Femur (tissue), 1 donor: Measurements from ENCODE around the gene GRM7.

Experiments
- DNase-seq: peaks from one replicate; pipeline ENCODE4 v3.0.0-alpha.2; 2017

The GRM7 gene

DNA sequence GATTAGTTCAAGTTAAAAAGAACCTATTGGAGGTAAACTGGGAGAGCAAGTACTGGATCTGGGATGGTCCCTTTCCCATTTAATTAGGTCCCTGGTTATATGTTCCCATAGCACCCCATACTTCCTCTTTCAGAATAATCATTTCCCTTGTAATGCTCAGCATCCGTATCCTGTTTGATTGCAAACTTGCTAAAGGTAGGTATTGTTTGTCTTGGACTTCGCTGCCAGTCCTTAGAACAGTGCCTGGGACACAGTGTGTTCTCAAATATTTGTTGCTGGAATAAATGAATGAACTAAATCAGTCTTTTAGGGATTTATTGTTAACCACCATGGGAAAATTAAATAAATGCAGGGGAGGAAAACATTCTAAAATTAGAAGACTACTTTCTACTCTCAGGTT is 299.8 kb downstream of the GRM7 start:
- no peak for DNase-seq

DNA sequence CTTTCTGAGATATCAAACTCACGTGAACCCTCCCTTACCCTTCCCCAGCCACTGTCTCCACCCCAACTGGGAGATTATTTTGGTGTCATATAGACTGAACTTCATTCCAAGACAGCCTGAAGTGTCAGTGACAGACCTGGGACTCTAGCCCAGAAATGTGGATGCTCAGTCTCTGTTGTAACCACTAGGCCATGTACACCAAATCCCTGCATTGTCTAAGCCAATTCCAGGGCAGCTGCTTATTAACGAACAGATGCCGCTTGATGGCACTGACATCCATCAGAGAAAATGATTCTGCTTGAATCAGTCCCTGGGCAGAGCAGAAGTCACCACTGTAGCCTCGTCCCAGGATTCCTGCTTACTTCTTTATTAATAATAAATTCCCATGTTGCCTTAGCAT is 305.5 kb downstream of the GRM7 start:
- peak; percentile 37 for DNase-seq

- DNase-seq: no peak
These were observed 310.6 kb downstream of the GRM7 start for GRCh38 chr3:7171493-7171892.

DNA sequence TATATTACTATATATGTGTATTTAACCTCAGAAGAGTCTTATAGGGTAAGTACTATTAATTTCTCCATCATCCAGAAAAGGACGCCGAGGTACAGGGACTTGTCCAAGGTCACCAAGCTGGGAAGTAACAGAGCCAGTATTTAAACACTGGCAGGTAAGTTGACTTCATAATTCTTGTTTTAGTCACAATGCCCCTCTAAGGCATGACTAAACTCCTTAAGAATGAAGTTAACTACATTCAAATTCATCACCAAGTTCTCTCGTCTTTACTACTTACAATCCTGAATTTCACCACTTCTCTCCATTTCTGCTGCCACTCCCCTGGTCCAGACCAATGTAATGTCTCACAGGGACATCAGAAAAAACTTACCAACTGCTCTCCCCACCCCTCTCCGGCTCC is 312.1 kb downstream of the GRM7 start:
- no peak for DNase-seq

DNA sequence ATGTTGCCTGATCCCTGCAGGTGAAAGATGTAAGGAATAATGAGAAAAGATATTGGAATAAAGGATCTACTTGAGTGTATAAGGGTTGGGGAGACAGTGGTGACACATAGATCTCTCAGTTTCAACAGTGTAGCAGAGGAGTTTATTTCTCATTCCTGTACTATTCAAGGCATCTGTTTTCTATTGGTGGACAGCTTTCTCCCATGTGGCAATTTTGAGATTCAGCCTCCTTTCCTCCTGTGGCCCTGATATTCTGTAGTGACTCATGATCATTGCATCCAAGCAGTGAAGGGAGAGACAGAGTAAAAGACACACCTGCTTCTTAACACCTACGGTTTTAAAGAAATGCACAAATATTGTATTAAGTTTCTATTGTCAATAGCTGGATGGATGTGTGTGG is 327.6 kb downstream of the GRM7 start:
- DNase-seq: no peak

DNA sequence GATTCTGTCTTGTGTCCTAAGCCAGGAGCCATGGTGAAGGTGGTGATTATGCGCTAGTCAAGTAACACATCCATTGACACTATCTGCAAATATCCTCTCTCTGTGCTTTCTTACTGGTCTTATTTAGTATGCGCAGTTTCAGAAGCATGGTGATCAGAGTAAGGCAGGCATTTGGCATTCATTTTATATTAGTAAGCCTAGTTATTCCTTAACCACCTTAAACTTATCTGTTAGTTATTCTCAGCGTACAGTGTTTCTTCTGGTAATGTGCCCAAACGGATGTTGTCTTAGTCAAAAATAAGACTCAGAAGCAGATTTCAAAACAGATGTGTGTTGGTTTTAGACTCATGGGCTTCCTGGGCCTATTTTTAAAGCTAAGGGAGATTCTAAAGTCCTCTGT is 329.2 kb downstream of the GRM7 start:
- no peak for DNase-seq

DNA sequence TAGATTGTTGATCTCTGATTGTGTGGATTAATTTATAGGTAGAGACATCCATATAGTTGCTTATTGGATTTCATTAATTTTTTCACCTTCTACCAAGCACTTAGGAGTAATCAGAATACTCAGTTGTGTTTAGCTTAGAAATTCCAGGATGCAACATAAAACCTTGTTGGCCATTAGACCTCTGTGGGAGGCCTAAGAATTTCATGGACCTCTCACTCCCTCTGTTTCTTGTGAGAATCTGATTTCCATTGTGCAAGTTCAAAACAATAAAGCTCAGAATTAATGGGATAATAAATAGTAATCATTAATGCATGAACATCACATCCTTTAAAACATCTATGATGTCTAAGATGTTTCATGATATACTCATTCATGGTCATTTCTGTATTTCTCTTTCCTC is 332.4 kb downstream of the GRM7 start:
- DNase-seq: no peak

DNA sequence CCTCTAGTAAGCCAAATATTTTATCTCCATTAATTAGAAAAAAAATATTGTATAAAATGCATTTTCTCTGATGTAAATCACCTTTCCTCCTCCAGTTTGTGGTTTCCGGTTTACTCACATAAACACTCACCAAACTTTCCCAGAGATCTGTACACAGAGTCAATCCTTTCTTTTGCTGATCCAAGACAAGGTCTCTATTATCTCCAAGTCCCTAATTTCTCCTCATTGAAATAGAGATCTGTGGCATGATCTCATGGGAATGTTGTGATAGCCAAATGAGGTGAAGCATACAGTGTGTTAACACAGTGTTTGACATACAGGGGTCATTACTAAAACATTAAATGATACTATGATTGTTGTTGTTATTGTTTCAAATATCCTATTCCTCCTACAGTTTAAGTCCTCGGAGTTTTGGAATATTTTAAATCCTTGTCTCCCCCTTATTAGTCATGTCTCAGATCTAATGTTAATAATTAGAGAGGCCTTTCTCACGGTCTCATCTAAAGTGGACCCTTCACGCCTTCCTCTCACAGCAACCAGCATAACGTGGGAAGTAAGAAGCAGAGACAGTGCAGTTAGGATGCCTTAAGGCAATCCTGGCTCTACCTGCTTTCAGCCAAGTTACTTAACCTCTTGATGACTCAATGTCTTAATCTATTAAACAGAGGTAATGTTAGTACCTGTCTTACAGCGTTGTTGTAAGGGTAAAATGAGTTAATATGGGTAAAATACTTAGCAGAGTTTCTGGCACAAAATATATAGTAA is 333.3 kb downstream of the GRM7 start:
- no peak for DNase-seq

- no peak for DNase-seq
These were observed 335.0 kb downstream of the GRM7 start for GRCh38 chr3:7195934-7196333.

- no peak for DNase-seq
These were observed 340.9 kb downstream of the GRM7 start for GRCh38 chr3:7201784-7202183.

- DNase-seq: no peak
These were observed 343.3 kb downstream of the GRM7 start for GRCh38 chr3:7203969-7204847.

GRCh38 chr3:7204848-7205156 is 343.9 kb downstream of the GRM7 start:
- no peak for DNase-seq

DNA sequence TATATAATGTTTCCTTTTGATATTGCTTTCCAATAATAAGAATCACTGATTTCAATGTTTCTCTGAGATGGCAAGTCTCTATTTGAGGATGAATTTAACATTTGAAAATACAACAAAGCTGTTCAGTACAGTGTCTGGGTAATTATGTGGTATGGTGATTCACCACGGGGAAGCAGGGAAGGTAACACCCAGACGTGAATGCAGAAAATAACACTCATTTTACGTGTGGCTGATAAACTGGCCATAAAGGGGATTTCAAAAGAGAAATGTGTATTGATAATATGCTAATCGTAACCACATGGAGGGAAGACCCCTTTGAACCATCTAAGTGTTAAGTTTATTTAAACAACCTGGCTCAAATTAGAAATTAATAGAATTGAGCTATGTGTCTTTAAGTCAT is 344.6 kb downstream of the GRM7 start:
- DNase-seq: no peak

GRCh38 chr3:7205962-7206361 is 345.0 kb downstream of the GRM7 start:
- no peak for DNase-seq

GRCh38 chr3:7207125-7207524 is 346.2 kb downstream of the GRM7 start:
- no peak for DNase-seq

DNA sequence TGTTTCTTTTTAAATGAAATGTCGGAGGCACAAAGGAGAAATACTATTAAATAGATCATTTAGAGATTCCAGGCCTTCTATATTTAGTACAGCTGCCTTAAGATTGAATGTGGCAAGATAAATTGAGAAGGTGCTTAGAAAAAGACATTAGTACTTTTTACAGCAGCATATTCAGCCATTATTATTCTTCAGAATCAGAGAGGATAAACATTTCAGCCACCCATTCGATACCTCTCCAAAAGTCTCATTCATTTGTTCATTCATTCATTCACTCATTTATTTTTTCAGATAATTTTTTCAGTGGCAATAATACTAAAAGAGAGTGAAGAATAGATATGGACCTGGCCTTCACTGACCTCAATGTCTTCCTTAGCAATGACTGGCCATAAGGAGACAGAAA is 347.0 kb downstream of the GRM7 start:
- DNase-seq: no peak

DNA sequence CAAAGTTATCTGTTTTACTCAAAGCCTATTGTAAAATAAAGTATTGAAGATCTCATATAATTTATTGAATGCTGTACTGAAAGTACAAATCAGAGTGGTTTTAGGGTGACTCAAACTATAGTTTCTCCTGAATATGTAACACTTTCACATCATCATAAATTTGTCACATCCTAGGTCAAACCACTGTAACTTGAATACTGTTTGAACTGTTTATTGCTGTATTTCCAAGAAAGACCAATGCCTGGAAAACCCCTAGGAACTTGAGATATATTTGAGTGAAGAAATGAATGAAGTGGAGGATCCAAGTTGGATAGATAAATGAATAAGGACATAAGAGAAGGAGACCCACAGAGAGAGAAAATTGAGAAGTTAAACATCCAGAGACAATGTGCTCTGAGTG is 348.2 kb downstream of the GRM7 start:
- DNase-seq: no peak

DNA sequence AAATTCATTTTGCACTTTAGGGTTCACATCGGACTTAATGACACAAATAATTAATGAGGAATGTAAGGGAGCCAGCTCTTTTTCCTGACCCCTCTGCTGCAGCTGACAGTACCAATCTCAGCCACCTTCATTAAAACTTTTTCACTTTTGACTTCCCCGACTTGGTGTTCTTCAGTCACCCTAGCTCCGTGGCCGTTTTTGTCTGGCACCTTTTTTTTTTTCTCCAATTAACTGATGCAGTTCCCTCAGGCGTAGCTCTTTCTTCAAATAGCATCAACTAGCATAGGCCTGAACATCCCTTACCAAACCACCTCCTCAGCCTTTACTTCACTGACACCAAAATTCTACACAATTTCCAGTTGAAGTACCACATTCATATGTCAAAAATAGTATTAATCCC is 350.8 kb downstream of the GRM7 start:
- no peak for DNase-seq

DNA sequence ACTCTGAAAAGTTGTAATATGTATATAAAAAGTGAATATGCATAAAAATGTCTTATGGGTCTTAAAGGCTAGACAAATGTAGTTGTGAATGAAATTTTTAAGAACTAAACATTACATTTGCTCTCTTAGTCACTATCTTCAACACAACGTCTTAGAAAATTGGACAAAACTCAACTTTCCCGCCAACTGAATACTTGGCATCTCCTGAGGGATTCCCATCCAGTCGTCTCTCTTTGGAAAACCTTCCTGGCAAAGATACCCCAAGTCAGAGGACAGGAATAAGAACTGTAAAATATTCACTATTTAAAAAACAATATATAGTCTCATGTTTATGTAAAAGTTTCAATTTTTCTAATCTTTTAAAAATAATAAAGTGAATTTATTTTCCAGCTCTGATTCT is 354.8 kb downstream of the GRM7 start:
- no peak for DNase-seq

- no peak for DNase-seq
These were observed 365.5 kb downstream of the GRM7 start for GRCh38 chr3:7226393-7226792.

GRCh38 chr3:7238565-7239295 is 377.8 kb downstream of the GRM7 start:
- DNase-seq: no peak

DNA sequence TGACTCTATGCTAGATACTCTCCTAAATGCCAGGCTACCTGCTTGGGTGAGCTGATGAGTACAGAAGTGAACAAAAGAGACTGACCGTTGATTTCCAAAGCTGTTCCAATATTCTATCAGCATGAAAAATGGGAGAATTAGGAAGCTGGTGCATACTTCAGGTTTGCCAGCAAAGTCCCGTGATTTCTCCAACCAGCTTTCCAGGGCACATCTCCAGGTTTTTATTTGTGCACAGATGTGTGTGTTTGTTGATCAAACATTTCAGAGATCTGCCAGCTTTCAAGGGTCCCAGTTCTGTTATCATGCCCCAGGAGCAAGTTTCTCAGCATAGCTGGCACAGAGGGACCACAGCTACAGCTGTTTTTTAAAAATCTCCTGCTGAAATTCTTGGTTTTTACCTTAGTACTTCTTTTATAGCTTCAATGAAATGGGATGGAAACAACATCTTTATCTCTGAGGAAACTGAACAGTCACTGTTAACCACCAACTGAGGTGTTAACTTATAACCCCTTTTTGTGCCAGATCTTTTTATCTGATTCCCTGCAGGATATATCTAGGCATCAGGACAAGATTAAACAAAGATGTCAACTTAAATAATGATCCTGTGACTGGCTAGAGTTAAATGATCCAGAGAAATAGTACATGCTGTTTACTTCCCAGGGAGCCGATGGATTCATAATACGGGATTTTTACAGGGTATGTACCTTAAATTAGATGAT is 380.8 kb downstream of the GRM7 start:
- no peak for DNase-seq

- DNase-seq: no peak
These were observed 381.4 kb downstream of the GRM7 start for GRCh38 chr3:7242303-7242635.
